Transverse colon (tissue), 4 donors: Measurements from ENCODE around the gene TOR1AIP1. TPM values are rescaled to one million over a fixed set of nuclear protein-coding genes. Genes with fewer than 3 reads are reported as not detected.

Source experiments
- DNase-seq: peaks from one replicate; pipeline ENCODE4 v3.0.0-alpha.2; 2019
- H3K27ac ChIP-seq, 4 donors: fragments of 200-600 bp; sonication (generic); 2 replicates each; pipeline ENCODE4 v1.5.1; 2016 to 2018; ENCODE audit warnings: inconsistent platforms in 4 of 4
- H3K27me3 ChIP-seq: fragments of 200-600 bp; sonication (generic); 2 replicates; pipeline ENCODE4 v1.5.1; 2017; ENCODE audit warnings: inconsistent platforms
- H3K36me3 ChIP-seq, 4 donors: fragments of 200-600 bp; sonication (generic); 2 replicates each; pipeline ENCODE4 v1.5.1; 2017 to 2019; ENCODE audit warnings: inconsistent platforms in 4 of 4
- H3K4me1 ChIP-seq, 4 donors: fragments of 200-600 bp; sonication (generic); 2 replicates each; pipeline ENCODE4 v1.5.1; 2017 to 2020; ENCODE audit warnings: inconsistent platforms in 4 of 4
- H3K4me3 ChIP-seq, 4 donors: fragments of 200-600 bp; sonication (generic); 1 replicate in 1 of 4; 2 replicates in 3 of 4; pipeline versions ENCODE4 v1.5.1 to v1.6.1; 2017 to 2019; ENCODE audit warnings: inconsistent platforms in 4 of 4
- H3K9me3 ChIP-seq, 2 donors: fragments of 200-600 bp; sonication (generic); 2 replicates each; pipeline ENCODE4 v1.5.1; 2017 to 2019; ENCODE audit warnings: inconsistent platforms in 2 of 2
- EP300 ChIP-seq: sonication (generic); formaldehyde crosslinking; IDR thresholded peaks from one replicate; pipeline ENCODE4 v1.6.1; 2017; ENCODE audit warnings: antibody characterized with exemption, low read depth
- POLR2A ChIP-seq: fragments of 450-650 bp; IDR thresholded peaks from one replicate; pipeline ENCODE4 v1.6.1; 2016; ENCODE audit warnings: antibody characterized with exemption, mild to moderate bottlenecking, moderate library complexity
- POLR2AphosphoS5 ChIP-seq, 3 donors: sonication (generic); formaldehyde crosslinking; IDR thresholded peaks; one replicate each; pipeline ENCODE4 v1.6.1; 2016; ENCODE audit warnings: antibody characterized with exemption in 3 of 3
- WGBS, 2 donors: methylation state at CpG; one replicate each; pipeline ENCODE4 v1.1.5; 2018; ENCODE audit warnings: low coverage in 1 of 2; 5-methylcytosine and 5-hydroxymethylcytosine counted together
- in situ Hi-C, 4 donors: fragments of 200-750 bp; cut with MboI; loops; one replicate each; pipeline versions ENCODE4 v1.15.0 to v1.15.1; 2017; ENCODE audit warnings: low sequenced_read_pairs in 3 of 4, low pct_ligation_motif_present in 1 of 4, low pct_unique_long_range_greater_than_20kb in 1 of 4
- intact Hi-C: fragments of 100-400 bp; cut with DNase I; formaldehyde crosslinking; loops from one replicate; pipeline ENCODE4 v1.15.1; 2023; ENCODE audit warnings: low total_unique reads
- total RNA-seq, 4 donors: library from RNA; depleted of rRNA; stranded (reverse); fragments of >200 nt; gene quantifications; one replicate each; pipeline ENCODE4 v1.1.0, GENCODE V29; 2016
- TF ChIP-seq, protein P1 (sequence below), 5 experiments: fragments of 200-600 bp in 3 of 5; fragments of 450-650 bp in 2 of 5; sonication (generic) in 3 of 5; IDR thresholded peaks; 1 replicate in 2 of 5; 2 replicates in 3 of 5; pipeline ENCODE4 v1.5.1; 2016 to 2017; ENCODE audit warnings: antibody characterized with exemption in 5 of 5, inconsistent platforms in 3 of 5, mild to moderate bottlenecking in 2 of 5, moderate library complexity in 1 of 5

The TOR1AIP1 gene
- total RNA-seq, 4 donors from 2014 or later: 34.8 to 44.6 (median 41.2) TPM

DNA sequence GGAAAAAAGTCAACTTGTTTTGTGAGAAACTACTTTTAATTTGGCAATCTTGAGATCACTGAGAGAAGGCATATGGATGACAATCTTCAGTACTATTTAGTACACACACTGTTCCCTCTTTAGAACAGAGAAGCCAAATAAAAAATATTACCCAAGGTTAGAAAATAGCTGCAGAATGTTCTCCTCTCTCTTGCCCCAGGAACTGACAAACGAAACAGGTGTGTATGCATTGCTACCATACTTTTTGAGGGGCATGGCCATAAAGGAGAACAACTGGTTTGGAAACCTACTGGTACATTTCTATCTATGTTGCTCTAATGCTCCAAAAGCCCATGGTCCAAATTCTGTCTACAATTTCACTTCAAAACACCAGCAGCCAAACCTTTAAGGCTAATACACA lies 10.1 kb upstream of the TOR1AIP1 start:
- no peak for DNase-seq
- WGBS, 2 donors: 75% methylated on average over 1 of the region's 1 CpG; no CpG with 5 or more reads in 1 of the 2 donors
- Histone ChIP-seq H3K27ac (no peak overlapping the region), H3K4me1 (peaks cover 30 to 62% (median 43%) of the 10 kb centered on the region in 4 donors), H3K4me3 (no peak overlapping the region), H3K36me3 (peaks cover 0 to 8% (median 0%) of the 10 kb centered on the region in 4 donors), H3K9me3 (no peaks in the 10 kb centered on the region), H3K27me3 (no peaks in the 10 kb centered on the region)
- intact Hi-C loops (no loop called here), in situ Hi-C loops (loop anchor here in 3 of 4 donors (10.0 to 25.0 kb wide), 4 partner anchors 83 to 303 kb away; partner anchors contain the start of genes QSOX1 (in 2 of the 3) and CEP350 (in 1 of the 3))
- no peak for TF ChIP-seq EP300
- TF ChIP-seq POLR2A: no peak
- TF ChIP-seq, protein P1, sequence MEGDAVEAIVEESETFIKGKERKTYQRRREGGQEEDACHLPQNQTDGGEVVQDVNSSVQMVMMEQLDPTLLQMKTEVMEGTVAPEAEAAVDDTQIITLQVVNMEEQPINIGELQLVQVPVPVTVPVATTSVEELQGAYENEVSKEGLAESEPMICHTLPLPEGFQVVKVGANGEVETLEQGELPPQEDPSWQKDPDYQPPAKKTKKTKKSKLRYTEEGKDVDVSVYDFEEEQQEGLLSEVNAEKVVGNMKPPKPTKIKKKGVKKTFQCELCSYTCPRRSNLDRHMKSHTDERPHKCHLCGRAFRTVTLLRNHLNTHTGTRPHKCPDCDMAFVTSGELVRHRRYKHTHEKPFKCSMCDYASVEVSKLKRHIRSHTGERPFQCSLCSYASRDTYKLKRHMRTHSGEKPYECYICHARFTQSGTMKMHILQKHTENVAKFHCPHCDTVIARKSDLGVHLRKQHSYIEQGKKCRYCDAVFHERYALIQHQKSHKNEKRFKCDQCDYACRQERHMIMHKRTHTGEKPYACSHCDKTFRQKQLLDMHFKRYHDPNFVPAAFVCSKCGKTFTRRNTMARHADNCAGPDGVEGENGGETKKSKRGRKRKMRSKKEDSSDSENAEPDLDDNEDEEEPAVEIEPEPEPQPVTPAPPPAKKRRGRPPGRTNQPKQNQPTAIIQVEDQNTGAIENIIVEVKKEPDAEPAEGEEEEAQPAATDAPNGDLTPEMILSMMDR (IDR thresholded peaks at IDR 0.05): no peak
- no peak for TF ChIP-seq POLR2AphosphoS5 (IDR thresholded peaks at IDR 0.05)

DNA sequence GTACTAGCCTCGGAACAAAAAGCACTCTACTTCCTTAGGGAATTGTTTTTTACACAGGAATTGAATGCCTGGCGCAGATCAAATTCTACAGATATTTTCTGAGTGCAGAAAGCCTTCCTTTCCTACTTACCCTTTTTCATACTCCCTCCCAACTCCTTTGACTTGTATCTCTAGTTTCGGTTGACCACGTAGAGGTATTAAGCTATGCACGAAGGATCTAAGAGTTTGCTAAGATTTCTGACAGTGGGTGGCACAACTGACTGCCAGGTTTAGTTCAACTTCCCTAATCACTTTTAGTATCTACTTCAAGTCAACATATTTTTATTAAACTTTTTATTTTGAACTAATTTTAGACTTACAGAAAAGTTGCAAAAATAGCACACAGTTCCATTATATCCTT lies 9.5 kb upstream of the TOR1AIP1 start:
- in situ Hi-C loops: loop anchor here in 3 of 4 donors (10.0 to 25.0 kb wide), 4 partner anchors 82 to 302 kb away; partner anchors contain the start of genes QSOX1 (in 2 of the 3) and CEP350 (in 1 of the 3)
- peaks cover 30 to 64% (median 45%) of the 10 kb centered on the region in 4 donors for H3K4me1 ChIP-seq

DNA sequence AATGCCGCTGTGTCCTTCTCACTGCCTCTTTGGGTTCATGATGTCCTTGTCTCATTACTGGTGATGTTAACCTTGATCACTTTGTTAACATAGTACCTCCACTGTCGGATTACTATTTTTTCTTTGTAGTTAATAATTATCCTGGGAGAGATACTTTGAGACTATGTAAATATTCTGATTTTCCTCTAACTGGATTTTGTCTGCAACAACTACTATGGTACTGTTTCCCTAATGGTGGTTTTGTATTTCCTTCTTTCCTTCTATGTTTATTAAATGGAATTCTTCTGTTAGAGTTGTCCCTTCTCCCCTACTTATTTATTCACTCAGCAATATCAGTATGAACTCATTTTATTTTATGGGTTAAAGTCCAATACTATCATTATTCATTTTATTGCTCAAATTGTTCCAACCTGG lies 8.6 kb upstream of the TOR1AIP1 start:
- Histone ChIP-seq H3K27me3 (no peaks in the 10 kb centered on the region), H3K27ac (peak overlapping the region in 3 of 4 donors; percentile 17 to 37 (median 26)), H3K36me3 (peaks cover 0 to 8% (median 0%) of the 10 kb centered on the region in 4 donors), H3K4me3 (no peak overlapping the region), H3K9me3 (no peaks in the 10 kb centered on the region), H3K4me1 (peaks cover 30 to 68% (median 44%) of the 10 kb centered on the region in 4 donors)
- intact Hi-C loops: no loop called here
- TF ChIP-seq, protein P1 (IDR thresholded peaks at IDR 0.05): no peak
- TF ChIP-seq POLR2AphosphoS5 (IDR thresholded peaks at IDR 0.05) (no peak), POLR2A (no peak), EP300 (no peak)
- 71 to 73% methylated on average over 2 of the region's 2 CpGs for WGBS, 2 donors
- DNase-seq: no peak
- in situ Hi-C loops: loop anchor here in 3 of 4 donors (10.0 to 25.0 kb wide), 4 partner anchors 81 to 301 kb away; partner anchors contain the start of genes QSOX1 (in 2 of the 3) and CEP350 (in 1 of the 3)

More for the DNA sequence above, 9.5 kb upstream of the TOR1AIP1 start:
- 87 to 89% methylated on average over 5 of the region's 5 CpGs for WGBS, 2 donors
- Histone ChIP-seq H3K9me3 (no peaks in the 10 kb centered on the region), H3K4me3 (no peak overlapping the region), H3K36me3 (peaks cover 0 to 8% (median 0%) of the 10 kb centered on the region in 4 donors), H3K27me3 (no peaks in the 10 kb centered on the region), H3K27ac (no peak overlapping the region)
- no peak for DNase-seq
- TF ChIP-seq EP300 (no peak), POLR2AphosphoS5 (IDR thresholded peaks at IDR 0.05) (no peak), POLR2A (no peak)
- TF ChIP-seq, protein P1 (IDR thresholded peaks at IDR 0.05): no peak
- intact Hi-C loops: no loop called here

DNA sequence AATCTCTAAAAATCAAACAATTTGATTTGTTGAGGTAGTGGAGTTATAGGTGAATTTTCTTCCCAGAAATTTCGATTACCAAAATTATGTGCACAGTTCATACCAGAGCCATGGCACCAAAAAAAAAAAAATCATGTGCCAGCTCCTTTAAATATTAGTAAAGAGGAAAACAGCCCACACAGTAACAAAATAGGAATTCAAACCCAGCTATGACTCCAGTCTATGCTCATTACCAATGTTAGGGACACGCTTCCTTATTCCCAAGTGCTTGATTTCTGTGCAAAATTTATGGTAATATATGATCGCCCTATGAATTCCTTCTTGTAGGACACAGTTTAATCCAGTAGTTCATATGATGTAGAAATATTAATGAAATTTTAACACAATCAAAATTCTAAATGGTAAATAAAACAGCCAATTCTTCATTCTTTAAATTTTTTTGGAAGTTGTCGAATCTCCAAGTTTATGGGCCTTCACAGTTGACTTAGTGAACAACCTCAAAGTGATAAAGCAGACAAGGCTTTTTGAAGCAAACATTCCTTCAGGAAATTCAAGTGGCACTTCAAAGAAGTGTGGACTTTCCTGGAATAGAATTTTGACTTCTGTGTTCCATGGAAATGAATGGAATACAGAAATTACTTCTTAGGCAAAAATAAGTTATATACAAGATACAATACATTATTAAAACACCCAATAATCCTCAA lies 6.3 kb upstream of the TOR1AIP1 start:
- TF ChIP-seq EP300 (no peak), POLR2A (no peak), POLR2AphosphoS5 (IDR thresholded peaks at IDR 0.05) (no peak)
- TF ChIP-seq, protein P1 (IDR thresholded peaks at IDR 0.05): no peak
- Histone ChIP-seq H3K27ac (peak overlapping the region; percentile 8 to 77 (median 46)), H3K4me3 (peak overlapping the region in 2 of 4 donors; percentile 75 to 84), H3K4me1 (peaks cover 32 to 71% (median 45%) of the 10 kb centered on the region in 4 donors), H3K9me3 (no peaks in the 10 kb centered on the region), H3K36me3 (peaks cover 0 to 8% (median 0%) of the 10 kb centered on the region in 4 donors), H3K27me3 (no peaks in the 10 kb centered on the region)
- WGBS, 2 donors: 81 to 83% methylated on average over 4 of the region's 4 CpGs
- no peak for DNase-seq
- intact Hi-C loops (no loop called here), in situ Hi-C loops (loop anchor here in 2 of 4 donors (10.0 kb wide), 3 partner anchors 79 to 299 kb away; partner anchors contain the start of genes CEP350 (in 1 of the 2) and QSOX1 (in 1 of the 2))
